Astrocyte (in vitro differentiated cells and primary cell): ENCODE data around the gene ENTPD7. TPM values are rescaled to one million over a fixed set of nuclear protein-coding genes. Genes with fewer than 3 reads are reported as not detected.

ENCODE experiments used
- DNase-seq: peaks from one replicate; pipeline ENCODE4 v3.0.0-alpha.2; 2010; ENCODE audit warnings: low read depth
- FAIRE-seq: peaks from 2 replicates; lab custom pipeline; 2011; peaks lifted over from hg19 to GRCh38; lab: Jason Lieb, UNC
- H2AFZ ChIP-seq: 2 replicates; pipeline ENCODE4 v1.6.0; 2012; ENCODE audit warnings: low read depth, low read length, inconsistent platforms
- H3K27ac ChIP-seq: 2 replicates; pipeline ENCODE4 v1.5.1; 2011; ENCODE audit warnings: low read depth, low read length, inconsistent platforms
- H3K27me3 ChIP-seq: 2 replicates; pipeline ENCODE4 v1.6.0; 2011; ENCODE audit warnings: low read length, inconsistent platforms; ENCODE audit not compliant: insufficient read depth
- H3K36me3 ChIP-seq: 2 replicates; pipeline ENCODE4 v1.5.1; 2011; ENCODE audit warnings: low read length, inconsistent platforms; ENCODE audit not compliant: insufficient read depth
- H3K4me1 ChIP-seq: 2 replicates; pipeline ENCODE4 v1.5.1; 2011; ENCODE audit warnings: low read length, inconsistent platforms; ENCODE audit not compliant: insufficient read depth
- H3K4me2 ChIP-seq: 2 replicates; pipeline ENCODE4 v1.6.0; 2012; ENCODE audit warnings: low read length, inconsistent platforms
- H3K4me3 ChIP-seq: 2 replicates; pipeline ENCODE4 v1.5.1; 2011; ENCODE audit warnings: low read depth, mild to moderate bottlenecking, low read length, inconsistent platforms; ENCODE audit not compliant: insufficient read depth
- H3K79me2 ChIP-seq: 2 replicates; pipeline ENCODE4 v1.6.0; 2012; ENCODE audit warnings: mild to moderate bottlenecking, low read length, inconsistent platforms; ENCODE audit not compliant: insufficient read depth
- H3K9ac ChIP-seq: 2 replicates; pipeline ENCODE4 v1.6.0; 2012; ENCODE audit warnings: mild to moderate bottlenecking, low read length, inconsistent platforms
- H3K9me3 ChIP-seq: 2 replicates; pipeline ENCODE4 v1.5.1; 2012; ENCODE audit warnings: low read depth, mild to moderate bottlenecking, low read length, inconsistent platforms; ENCODE audit not compliant: insufficient read depth
- H4K20me1 ChIP-seq: 2 replicates; pipeline ENCODE4 v1.6.0; 2012; ENCODE audit warnings: low read length, inconsistent platforms; ENCODE audit not compliant: insufficient read depth
- H3K27ac Mint-ChIP-seq: one replicate; pipeline ENCODE4 v1.8.0; 2021; ENCODE audit warnings: mild to moderate bottlenecking, mixed read lengths; ENCODE audit not compliant: unreplicated experiment
- H3K27me3 Mint-ChIP-seq: one replicate; pipeline ENCODE4 v1.8.0; 2021; ENCODE audit warnings: low read depth, mixed read lengths; ENCODE audit not compliant: unreplicated experiment
- H3K36me3 Mint-ChIP-seq: one replicate; pipeline ENCODE4 v1.8.0; 2021; ENCODE audit warnings: low read depth, mixed read lengths; ENCODE audit not compliant: unreplicated experiment
- H3K4me1 Mint-ChIP-seq: one replicate; pipeline ENCODE4 v1.8.0; 2021; ENCODE audit warnings: low read depth, mixed read lengths; ENCODE audit not compliant: unreplicated experiment
- H3K4me3 Mint-ChIP-seq: one replicate; pipeline ENCODE4 v1.8.0; 2021; ENCODE audit warnings: mild to moderate bottlenecking, moderate library complexity, mixed read lengths; ENCODE audit not compliant: unreplicated experiment
- H3K9me3 Mint-ChIP-seq: one replicate; pipeline ENCODE4 v1.8.0; 2021; ENCODE audit warnings: mild to moderate bottlenecking, mixed read lengths; ENCODE audit not compliant: unreplicated experiment
- EZH2 ChIP-seq: IDR thresholded peaks from 2 replicates; pipeline ENCODE4 v1.6.1; 2012; ENCODE audit warnings: mild to moderate bottlenecking, low read length, inconsistent platforms; ENCODE audit not compliant: insufficient read depth
- total RNA-seq: library from RNA; stranded (reverse); gene quantifications from 2 replicates; pipeline ENCODE4 v1.2.1, GENCODE V29; 2021
- TF ChIP-seq, protein P1 (sequence below): IDR thresholded peaks from 2 replicates; pipeline ENCODE4 v1.5.1; 2011; ENCODE audit warnings: low read depth, mild to moderate bottlenecking, inconsistent platforms, low read length, moderate library complexity; ENCODE audit not compliant: insufficient read depth

ENTPD7 gene
- total RNA-seq, 1 donor from 2014 or later, result 21.6 TPM

DNA sequence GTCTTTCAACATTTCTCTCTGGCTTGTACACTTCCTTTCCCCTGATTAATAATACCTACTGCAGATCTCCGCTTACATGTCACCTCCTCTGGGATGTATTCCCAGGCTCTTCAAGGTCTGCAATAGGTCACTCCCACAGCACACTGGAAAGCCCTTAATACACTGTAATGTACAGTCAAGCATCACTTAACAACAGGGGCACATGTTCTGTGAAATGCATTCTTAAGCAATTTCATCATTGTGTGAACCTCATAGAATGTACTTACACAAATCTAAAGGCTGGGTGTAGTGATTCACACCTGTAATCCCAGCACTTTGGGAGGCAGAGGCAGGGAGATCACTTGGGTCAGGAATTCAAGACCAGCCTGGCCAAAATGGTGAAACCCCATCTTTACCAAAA lies 70.7 kb downstream of the ENTPD7 start:
- H3K27ac Mint-ChIP-seq, result peak overlapping the region; percentile 55
- H3K9me3 Mint-ChIP-seq, result no peaks in the 10 kb centered on the region
- no peak for FAIRE-seq
- peaks cover 8% of the 10 kb centered on the region for H3K4me1 Mint-ChIP-seq
- peaks cover 2% of the 10 kb centered on the region for H3K36me3 Mint-ChIP-seq
- no peak for TF ChIP-seq EZH2
- TF ChIP-seq, protein P1, sequence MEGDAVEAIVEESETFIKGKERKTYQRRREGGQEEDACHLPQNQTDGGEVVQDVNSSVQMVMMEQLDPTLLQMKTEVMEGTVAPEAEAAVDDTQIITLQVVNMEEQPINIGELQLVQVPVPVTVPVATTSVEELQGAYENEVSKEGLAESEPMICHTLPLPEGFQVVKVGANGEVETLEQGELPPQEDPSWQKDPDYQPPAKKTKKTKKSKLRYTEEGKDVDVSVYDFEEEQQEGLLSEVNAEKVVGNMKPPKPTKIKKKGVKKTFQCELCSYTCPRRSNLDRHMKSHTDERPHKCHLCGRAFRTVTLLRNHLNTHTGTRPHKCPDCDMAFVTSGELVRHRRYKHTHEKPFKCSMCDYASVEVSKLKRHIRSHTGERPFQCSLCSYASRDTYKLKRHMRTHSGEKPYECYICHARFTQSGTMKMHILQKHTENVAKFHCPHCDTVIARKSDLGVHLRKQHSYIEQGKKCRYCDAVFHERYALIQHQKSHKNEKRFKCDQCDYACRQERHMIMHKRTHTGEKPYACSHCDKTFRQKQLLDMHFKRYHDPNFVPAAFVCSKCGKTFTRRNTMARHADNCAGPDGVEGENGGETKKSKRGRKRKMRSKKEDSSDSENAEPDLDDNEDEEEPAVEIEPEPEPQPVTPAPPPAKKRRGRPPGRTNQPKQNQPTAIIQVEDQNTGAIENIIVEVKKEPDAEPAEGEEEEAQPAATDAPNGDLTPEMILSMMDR, result no peak
- Histone ChIP-seq H2AFZ (no peak overlapping the region), H3K36me3 (peaks cover 15% of the 10 kb centered on the region), H3K9me3 (no peaks in the 10 kb centered on the region), H3K79me2 (peaks cover 14% of the 10 kb centered on the region), H3K9ac (no peak overlapping the region), H3K4me2 (no peak overlapping the region), H3K27me3 (no peaks in the 10 kb centered on the region), H3K27ac (no peak overlapping the region), H3K4me1 (no peaks in the 10 kb centered on the region), H3K4me3 (no peak overlapping the region), H4K20me1 (peaks cover 6% of the 10 kb centered on the region)
- DNase-seq, result peak; percentile 51
- H3K4me3 Mint-ChIP-seq, result no peak overlapping the region
- no peaks in the 10 kb centered on the region for H3K27me3 Mint-ChIP-seq

DNA sequence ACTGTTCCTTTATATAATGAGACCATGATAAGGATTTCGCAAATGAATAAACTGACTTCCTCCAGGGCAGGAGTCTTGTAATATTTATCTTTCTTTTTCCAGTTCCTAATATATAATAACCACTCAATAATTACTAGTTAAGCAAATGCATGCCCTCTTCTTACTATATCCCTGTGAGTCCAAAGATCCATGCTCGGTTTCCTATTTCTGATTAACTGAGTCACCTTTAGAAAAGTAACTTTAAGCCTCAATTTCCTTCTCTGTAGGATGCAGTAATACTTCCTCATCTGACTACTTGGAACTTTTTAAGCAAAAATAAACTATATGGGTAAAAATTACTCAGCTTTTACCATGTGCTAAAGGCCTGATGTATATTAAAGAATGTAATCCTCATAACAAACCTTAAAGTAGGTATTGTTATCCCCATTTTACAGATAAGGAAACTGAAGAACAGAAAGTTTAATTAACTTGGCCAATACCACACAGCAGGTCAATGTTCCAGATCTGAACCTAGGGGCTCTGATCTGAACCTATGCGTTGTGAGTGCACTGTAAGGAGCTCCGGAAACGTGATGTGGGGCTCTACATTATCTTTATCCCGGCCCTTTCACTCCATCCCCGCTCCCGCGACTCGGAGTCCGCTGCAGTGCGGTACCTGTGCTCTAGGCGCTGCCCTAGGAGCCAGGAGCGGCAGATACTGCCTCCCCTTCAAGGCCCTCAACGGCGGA lies 72.2 kb downstream of the ENTPD7 start:
- peaks cover 14% of the 10 kb centered on the region for H3K79me2 ChIP-seq
- no peak for FAIRE-seq
- H3K27me3 ChIP-seq, result no peaks in the 10 kb centered on the region
- no peaks in the 10 kb centered on the region for H3K4me1 ChIP-seq
- peak overlapping the region; percentile 78 for H3K4me3 ChIP-seq
- H3K9me3 ChIP-seq, result no peaks in the 10 kb centered on the region
- no peak for TF ChIP-seq EZH2
- TF ChIP-seq, protein P1, result no peak
- Mint-ChIP-seq H3K4me3 (peak overlapping the region; percentile 99), H3K36me3 (no peaks in the 10 kb centered on the region), H3K9me3 (no peaks in the 10 kb centered on the region), H3K27me3 (no peaks in the 10 kb centered on the region), H3K27ac (peak overlapping the region; percentile 98), H3K4me1 (peaks cover 8% of the 10 kb centered on the region)
- H4K20me1 ChIP-seq, result no peaks in the 10 kb centered on the region
- H3K36me3 ChIP-seq, result peaks cover 8% of the 10 kb centered on the region
- H3K9ac ChIP-seq, result peak overlapping the region; percentile 86
- H3K27ac ChIP-seq, result peak overlapping the region; percentile 80
- H2AFZ ChIP-seq, result peak overlapping the region; percentile 88
- peak overlapping the region; percentile 80 for H3K4me2 ChIP-seq
- no peak for DNase-seq
